ENCODE results near the gene KCNC3. TPM values are rescaled to one million over a fixed set of nuclear protein-coding genes. Genes with fewer than 3 reads are reported as not detected.

The KCNC3 gene
- total and polyA plus RNA-seq, 2 donors (not counting 3 experiments of a cell fraction or from before 2014, with no cell fraction given): 0.22 to 0.91 TPM

- no peaks in the 10 kb centered on the region for H3K4me1 ChIP-seq (ENCODE audit: control insufficient read depth, extremely low read depth, insufficient read depth, low read length)
- DNase-seq (ENCODE audit: low read depth, low spot score) (no peak), FAIRE-seq (no peak)
- no peaks in the 10 kb centered on the region for H3K9me1 ChIP-seq (replicated peaks; ENCODE audit: control insufficient read depth, extremely low read depth, insufficient read depth, low read length)
- BruUV-seq (replicated peaks): no TSS peak
- H3K27ac ChIP-seq (ENCODE audit: insufficient read depth, low read depth, low read length): no peak overlapping the region
- H3K4me3 ChIP-seq (replicated peaks in 1 of 3; ENCODE audit: insufficient read depth in 1 of 3, low read depth in 1 of 3, low read length in 3 of 3): no peak overlapping the region
- dilution Hi-C loops (cut with MboI; ENCODE audit: extremely low pct_ligation_motif_present, low sequenced_read_pairs) (no loop called here), intact Hi-C loops (cut with micrococcal nuclease) (no loop called here)
- H3K36me3 ChIP-seq (ENCODE audit: control insufficient read depth in 2 of 2, extremely low read depth in 1 of 2, insufficient read depth in 2 of 2, low read length in 2 of 2): no peaks in the 10 kb centered on the region
- H3K9ac ChIP-seq (replicated peaks; ENCODE audit: extremely low read depth, insufficient read depth, low read length): no peak overlapping the region
- H2AFZ ChIP-seq (ENCODE audit: low read depth, low read length): no peak overlapping the region
- H3K79me2 ChIP-seq (ENCODE audit: control insufficient read depth, insufficient read depth, low read length): no peaks in the 10 kb centered on the region
- H3K27me3 ChIP-seq (ENCODE audit: control insufficient read depth in 2 of 2, insufficient read depth in 2 of 2, low read length in 2 of 2): no peaks in the 10 kb centered on the region
- no peaks in the 10 kb centered on the region for H4K20me1 ChIP-seq (replicated peaks; ENCODE audit: control insufficient read depth, extremely low read depth, insufficient read depth, low read length)
- no peak overlapping the region for H3K4me2 ChIP-seq (ENCODE audit: insufficient read depth, low read length)
- TF ChIP-seq, protein P1, sequence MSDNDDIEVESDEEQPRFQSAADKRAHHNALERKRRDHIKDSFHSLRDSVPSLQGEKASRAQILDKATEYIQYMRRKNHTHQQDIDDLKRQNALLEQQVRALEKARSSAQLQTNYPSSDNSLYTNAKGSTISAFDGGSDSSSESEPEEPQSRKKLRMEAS (IDR thresholded peaks at IDR 0.05; ENCODE audit: insufficient read depth, insufficient read length): no peak
- TF ChIP-seq MYC (IDR thresholded peaks at IDR 0.05; ENCODE audit: low read depth, low read length) (no peak), POLR2A (IDR thresholded peaks at IDR 0.05; ENCODE audit: low read depth, low read length) (no peak), POLR2AphosphoS5 (IDR thresholded peaks at IDR 0.05; ENCODE audit: insufficient read depth, low read depth, low read length) (no peak), CTCF (IDR thresholded peaks at IDR 0.05; ENCODE audit: extremely low read depth in 1 of 2, insufficient read depth in 1 of 2, low read depth in 1 of 2, low read length in 2 of 2) (no peak), JUN (IDR thresholded peaks at IDR 0.05; ENCODE audit: borderline replicate concordance, insufficient read depth, insufficient read length, low read depth) (no peak), EZH2 (IDR thresholded peaks at IDR 0.05; ENCODE audit: borderline replicate concordance, low read depth, low read length, severe bottlenecking) (no peak)
- ChIA-PET POLR2A (no interaction called here), CTCF (interaction anchor here (0.7 to 1.7 kb wide), 3 partner anchors 10 to 38 kb away, joined by 3 to 7 read pairs (median 4); partner anchors contain the start of gene KCNC3)
- no peaks in the 10 kb centered on the region for H3K9me3 ChIP-seq (replicated peaks; ENCODE audit: control insufficient read depth, insufficient read depth, low read length)
Observed at GRCh38 chr19:50290775-50291174, 38.4 kb downstream of the KCNC3 start.

Data from endothelial cell of umbilical vein (primary cell).